Activated B cell treated with CpG ODN at 0.5 μM for 24 hours (primary cell): ENCODE measurements around the gene TOR4A. TPM values are rescaled to one million over a fixed set of nuclear protein-coding genes. Genes with fewer than 3 reads are reported as not detected.

ENCODE experiments used
- ATAC-seq: fragments of 200-7000 bp; cut with Tn5 transposase; one replicate; pipeline ENCODE4 v1.10.0; 2021; ENCODE audit warnings: low read depth, mild to moderate bottlenecking, moderate library complexity
- CTCF ChIA-PET: fragments of 350-600 bp; sonication (Branson Sonifier 250); formaldehyde crosslinking; loops from one replicate; lab custom pipeline; 2021; ENCODE audit warnings: antibody characterized with exemption; lab: Charles Lee
- POLR2A ChIA-PET: fragments of 350-600 bp; sonication (Branson Sonifier 250); formaldehyde crosslinking; loops from one replicate; lab custom pipeline; 2021; ENCODE audit warnings: antibody characterized with exemption; lab: Charles Lee
- DNase-seq: peaks from one replicate; pipeline ENCODE4 v3.0.0; 2022
- H3K27ac Mint-ChIP-seq: one replicate; pipeline ENCODE4 v1.8.0; 2020; ENCODE audit warnings: mixed read lengths
- H3K27me3 Mint-ChIP-seq: one replicate; pipeline ENCODE4 v1.8.0; 2021; ENCODE audit warnings: mixed read lengths
- H3K36me3 Mint-ChIP-seq: one replicate; pipeline ENCODE4 v1.8.0; 2021; ENCODE audit warnings: low read depth, mixed read lengths
- H3K4me1 Mint-ChIP-seq: one replicate; pipeline ENCODE4 v1.8.0; 2021; ENCODE audit warnings: mixed read lengths
- H3K4me3 Mint-ChIP-seq: one replicate; pipeline ENCODE4 v1.8.0; 2020; ENCODE audit warnings: mild to moderate bottlenecking, mixed read lengths
- H3K9me3 Mint-ChIP-seq: one replicate; pipeline ENCODE4 v1.8.0; 2020; ENCODE audit warnings: mixed read lengths
- CTCF ChIP-seq: fragments of 200-600 bp; IDR thresholded peaks from one replicate; pipeline ENCODE4 v1.8.0; 2022; ENCODE audit warnings: antibody characterized with exemption, mild to moderate bottlenecking
- intact Hi-C: fragments of 100-400 bp; cut with micrococcal nuclease; formaldehyde crosslinking; loops from one replicate; pipeline ENCODE4 v1.15.1; 2024
- total RNA-seq: library from RNA; stranded (reverse); gene quantifications from 2 replicates; pipeline ENCODE4 v1.2.3, GENCODE V29; 2022

TOR4A gene
- total RNA-seq, 1 donor from 2014 or later, result 9.1 TPM

- peaks cover 47% of the 10 kb centered on the region for H3K36me3 Mint-ChIP-seq
- no peak for DNase-seq
- H3K27ac Mint-ChIP-seq, result no peak overlapping the region
These were observed 13.5 kb upstream of the TOR4A start for GRCh38 chr9:137264067-137264466.

GRCh38 chr9:137265496-137266161, 11.9 kb upstream of the TOR4A start:
- CTCF ChIA-PET, result no interaction called here
- no peak for DNase-seq
- H3K27ac Mint-ChIP-seq, result no peak overlapping the region
- H3K27me3 Mint-ChIP-seq, result no peaks in the 10 kb centered on the region
- H3K4me3 Mint-ChIP-seq, result no peak overlapping the region
- TF ChIP-seq CTCF, result no peak
- H3K4me1 Mint-ChIP-seq, result peaks cover 32% of the 10 kb centered on the region
- intact Hi-C loops, result no loop called here
- H3K36me3 Mint-ChIP-seq, result peaks cover 53% of the 10 kb centered on the region
- no peaks in the 10 kb centered on the region for H3K9me3 Mint-ChIP-seq
- ATAC-seq, result no peak
- POLR2A ChIA-PET, result interaction anchor here (0.6 to 2.6 kb wide), 3 partner anchors 11 to 25 kb away, joined by 4 to 13 read pairs (median 6); partner anchors contain the start of gene TUBB4B

More at GRCh38 chr9:137264067-137264466, 13.5 kb upstream of the TOR4A start:
- no peak for ATAC-seq
- no peak for TF ChIP-seq CTCF
- peaks cover 22% of the 10 kb centered on the region for H3K4me1 Mint-ChIP-seq
- no peaks in the 10 kb centered on the region for H3K27me3 Mint-ChIP-seq
- intact Hi-C loops, result no loop called here
- POLR2A ChIA-PET, result interaction anchor here (0.7 kb wide), 1 partner anchor 7 kb away, joined by 3 read pairs; no protein-coding TSS in a partner anchor
- H3K4me3 Mint-ChIP-seq, result no peak overlapping the region
- CTCF ChIA-PET, result no interaction called here
- H3K9me3 Mint-ChIP-seq, result no peaks in the 10 kb centered on the region

GRCh38 chr9:137266162-137266527, 11.4 kb upstream of the TOR4A start:
- CTCF ChIA-PET, result interaction anchor here (0.6 kb wide), 1 partner anchor 30 kb away, joined by 3 read pairs; no protein-coding TSS in a partner anchor
- H3K4me3 Mint-ChIP-seq, result no peak overlapping the region
- POLR2A ChIA-PET, result interaction anchor here (2.0 to 2.6 kb wide), 2 partner anchors 12 to 25 kb away, joined by 4 to 13 read pairs; partner anchors contain the start of gene TUBB4B

GRCh38 chr9:137266585-137267453, 10.7 kb upstream of the TOR4A start:
- no peak for TF ChIP-seq CTCF
- H3K36me3 Mint-ChIP-seq, result peaks cover 52% of the 10 kb centered on the region
- POLR2A ChIA-PET, result interaction anchor here (0.6 to 3.2 kb wide), 10 partner anchors 10 to 284 kb away, joined by 3 to 20 read pairs (median 6); partner anchors contain the start of genes TOR4A and TUBB4B

More at GRCh38 chr9:137266162-137266527, 11.4 kb upstream of the TOR4A start:
- Mint-ChIP-seq H3K4me1 (peaks cover 36% of the 10 kb centered on the region), H3K27ac (no peak overlapping the region), H3K36me3 (peaks cover 53% of the 10 kb centered on the region), H3K9me3 (no peaks in the 10 kb centered on the region), H3K27me3 (no peaks in the 10 kb centered on the region)
- ATAC-seq (no peak), DNase-seq (no peak)
- intact Hi-C loops, result no loop called here
- TF ChIP-seq CTCF, result no peak

More at GRCh38 chr9:137266585-137267453, 10.7 kb upstream of the TOR4A start:
- Mint-ChIP-seq H3K4me3 (no peak overlapping the region), H3K9me3 (no peaks in the 10 kb centered on the region), H3K27ac (no peak overlapping the region), H3K4me1 (peaks cover 36% of the 10 kb centered on the region), H3K27me3 (no peaks in the 10 kb centered on the region)
- CTCF ChIA-PET, result interaction anchor here (0.6 kb wide), 2 partner anchors 30 to 147 kb away, joined by 3 to 4 read pairs; no protein-coding TSS in a partner anchor
- DNase-seq (no peak), ATAC-seq (no peak)
- intact Hi-C loops, result no loop called here
